ENCODE measurements around the gene CCDC57.
"Not testable (repeated sequence)": the region's sequence is repeated elsewhere in the genome, so short reads cannot be mapped to it uniquely, and the experiment has no call there.

Gene CCDC57

DNA sequence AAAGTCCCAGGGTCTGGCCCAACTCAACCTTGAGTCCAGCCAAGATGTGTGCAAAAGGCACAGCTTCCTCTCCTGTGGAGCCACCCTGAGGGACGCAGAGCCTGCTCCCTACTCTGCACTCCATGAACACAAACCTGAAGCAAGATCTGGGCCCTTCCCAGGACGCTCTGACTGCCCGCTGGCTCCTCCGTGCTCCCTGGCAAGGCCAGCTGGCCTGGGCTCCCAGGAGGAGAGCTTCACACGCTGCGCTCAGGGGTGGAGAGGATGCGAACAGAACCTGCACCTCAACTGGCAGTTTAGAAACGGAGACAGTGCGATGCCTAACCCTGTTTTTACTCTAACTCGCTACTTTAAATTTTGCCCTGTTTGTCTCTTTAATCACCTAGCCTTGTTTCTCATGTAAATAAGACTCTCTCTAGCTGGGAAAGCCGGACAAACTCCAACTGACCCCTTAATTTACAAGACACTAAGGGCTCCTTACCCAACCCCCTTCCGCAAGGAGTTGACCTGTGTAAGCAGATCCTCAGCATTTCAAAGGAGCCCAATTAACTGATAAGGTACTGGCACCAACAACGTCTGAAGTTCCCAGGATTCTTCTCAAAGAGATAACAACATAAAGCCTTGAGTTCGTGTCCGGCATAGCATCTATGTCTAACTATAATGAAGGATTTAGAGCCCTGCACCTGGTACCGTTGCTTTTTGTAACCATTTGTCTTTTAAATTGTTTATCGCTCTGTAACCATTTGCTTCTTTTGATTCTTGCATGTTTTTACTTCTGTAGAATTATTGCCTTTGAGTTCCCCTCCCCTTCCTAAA lies 38.4 kb downstream of the CCDC57 start:
- ATAC-seq = not testable (repeated sequence)

DNA sequence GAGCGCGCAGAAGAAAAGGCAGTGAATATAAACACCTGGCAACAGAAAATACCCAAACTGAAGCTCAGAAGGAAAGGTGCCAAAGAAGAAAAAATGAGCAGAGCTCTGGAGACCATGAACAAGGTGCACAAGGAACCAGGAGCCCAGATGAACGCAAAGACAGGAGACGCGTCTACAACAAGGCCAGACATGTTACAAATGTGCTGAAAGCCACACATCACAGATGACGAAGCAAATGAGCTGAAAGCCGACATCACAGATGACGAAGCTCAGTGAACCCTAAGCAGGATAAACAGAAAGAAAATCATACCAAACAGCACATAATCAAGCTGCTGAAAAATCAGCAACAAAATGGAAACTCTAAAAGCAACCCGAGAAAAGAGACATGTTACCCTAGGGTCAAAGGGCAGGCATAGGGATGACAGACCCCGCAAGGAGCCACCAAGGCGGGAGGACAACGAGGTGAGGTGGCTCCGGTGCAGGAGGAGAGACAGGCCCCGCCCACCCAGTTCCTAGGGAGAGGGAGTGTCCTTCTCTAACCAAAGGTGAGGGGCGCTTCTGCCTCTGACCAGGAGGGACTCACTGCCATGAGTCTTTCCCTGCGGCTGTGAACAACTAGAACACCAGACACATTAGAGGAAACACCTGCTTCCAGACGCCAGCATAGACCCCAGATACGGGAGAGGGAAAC lies 39.1 kb downstream of the CCDC57 start:
- no peak for ATAC-seq

DNA sequence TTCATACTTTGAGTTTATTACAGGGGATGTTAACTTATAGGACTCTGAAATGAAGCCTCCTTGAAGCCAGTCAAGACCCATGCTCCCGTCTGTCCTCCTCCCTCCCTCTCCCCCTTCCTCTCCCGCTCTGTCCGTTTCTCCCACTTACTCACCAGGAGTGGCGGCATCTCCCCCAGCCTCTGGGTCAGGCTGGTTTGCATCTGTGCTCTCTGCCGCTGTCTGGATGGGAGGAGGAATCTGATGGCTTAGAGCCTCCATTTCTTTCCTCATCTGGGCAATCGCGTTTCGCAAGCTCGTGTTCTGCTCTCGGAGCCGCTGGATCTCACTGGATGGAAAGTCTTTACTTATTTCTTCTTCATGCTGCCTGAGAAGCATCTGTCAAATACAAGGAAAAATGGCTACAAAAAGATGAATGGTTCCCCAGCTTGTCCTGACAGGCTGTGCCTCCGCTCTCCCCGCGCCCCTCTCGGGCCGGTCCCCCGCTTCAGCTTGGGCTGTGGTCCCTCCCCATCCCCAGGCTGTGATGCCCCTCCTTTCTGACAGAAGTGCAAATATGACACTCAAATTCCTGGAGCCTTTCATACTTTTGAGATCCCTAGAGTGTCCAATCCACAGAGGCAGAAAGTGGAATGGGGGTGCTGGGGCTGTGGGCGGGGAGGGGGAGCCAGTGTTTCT lies 40.0 kb downstream of the CCDC57 start:
- no peak for ATAC-seq

DNA sequence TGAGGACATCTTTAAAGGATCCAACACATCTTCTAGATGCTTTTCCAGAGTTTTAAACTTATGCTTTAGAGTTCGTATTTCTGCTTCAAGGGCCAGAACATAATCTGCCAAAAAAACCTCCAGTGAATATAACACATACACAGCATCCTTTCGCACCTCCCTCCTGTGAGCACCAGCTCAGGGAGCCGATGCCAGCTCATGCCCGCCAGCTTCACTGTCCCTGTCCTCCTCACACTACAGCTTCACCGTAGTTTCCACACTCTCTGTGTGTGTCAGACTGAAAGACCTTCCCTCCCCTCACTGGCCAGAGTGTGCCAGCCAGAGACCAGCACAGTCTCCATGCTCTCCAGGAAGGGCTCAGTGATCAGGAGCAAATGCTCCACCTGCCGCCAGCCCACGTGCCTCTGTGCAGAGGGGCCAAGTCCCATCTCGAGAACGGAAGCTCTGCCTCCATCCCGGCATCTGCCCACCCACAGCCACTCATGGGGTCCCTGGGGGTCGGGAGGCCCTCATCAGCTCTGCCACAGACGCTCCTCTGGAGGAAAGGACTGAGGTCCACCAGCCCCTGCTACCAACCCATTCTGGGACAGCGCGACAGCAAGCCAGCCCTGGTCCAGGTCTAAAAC lies 40.8 kb downstream of the CCDC57 start:
- ATAC-seq = no peak

DNA sequence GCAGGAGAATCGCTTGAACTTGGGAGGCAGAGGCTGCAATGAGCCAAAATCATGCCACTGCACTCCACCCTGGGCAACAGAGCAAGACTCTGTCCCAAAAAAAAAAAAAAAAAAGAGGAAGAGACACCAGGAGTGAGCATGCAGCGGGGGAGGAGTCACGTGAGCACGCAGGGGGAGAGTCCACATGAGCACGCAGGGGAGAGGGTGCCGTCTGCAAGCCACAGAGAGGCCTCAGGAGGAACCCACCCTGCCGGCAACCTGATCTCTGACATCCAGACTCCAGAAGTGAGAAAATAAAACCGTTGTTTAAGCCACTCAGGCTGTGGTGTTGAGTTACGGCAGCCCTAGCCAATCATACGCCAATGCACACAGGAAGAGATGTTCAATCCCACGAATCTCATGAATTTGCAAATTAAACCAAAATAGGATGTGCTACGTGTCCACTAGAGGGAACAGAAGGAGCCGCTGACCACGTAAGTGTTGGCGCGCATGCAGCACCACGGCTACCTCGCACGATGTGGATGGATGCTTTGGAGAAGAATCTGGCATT lies 42.2 kb downstream of the CCDC57 start:
- ATAC-seq = no peak

DNA sequence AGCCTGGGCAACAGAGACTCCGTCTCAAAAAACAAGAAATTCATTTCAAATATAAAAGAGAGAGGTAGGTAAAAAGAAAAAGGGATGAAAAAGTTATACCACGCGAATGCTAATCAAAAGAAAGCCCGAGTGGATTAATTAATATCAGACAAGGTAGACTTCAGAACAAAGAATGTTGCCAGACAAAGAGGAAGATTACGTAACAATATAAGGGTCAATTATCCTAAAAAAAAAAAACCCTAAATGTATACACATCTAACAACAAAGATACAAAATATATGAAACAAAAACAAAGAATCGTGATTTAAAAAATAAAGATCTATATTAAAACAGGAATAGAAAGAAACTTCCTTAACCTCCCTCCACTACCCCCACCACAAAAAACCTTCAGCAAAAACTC lies 44.1 kb downstream of the CCDC57 start:
- no peak for ATAC-seq

DNA sequence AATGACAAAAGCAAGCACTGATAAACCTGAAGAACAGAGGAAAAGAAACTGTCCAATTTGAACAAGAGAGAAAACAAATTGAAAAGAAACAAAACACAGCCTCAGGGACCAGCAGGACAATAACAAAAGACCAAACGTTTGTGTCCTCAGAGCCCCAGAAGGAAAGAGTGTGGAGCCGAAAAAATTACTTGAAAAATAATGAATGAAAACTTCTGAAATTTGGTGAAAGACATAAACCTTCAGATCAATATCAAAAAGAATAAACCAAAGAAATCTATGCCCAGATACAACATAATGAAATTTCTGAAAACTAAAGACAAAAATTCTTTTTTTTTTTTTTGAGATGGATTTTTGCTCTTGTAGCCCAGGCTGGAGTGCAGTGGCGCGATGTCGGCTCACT lies 45.6 kb downstream of the CCDC57 start:
- no peak for ATAC-seq

DNA sequence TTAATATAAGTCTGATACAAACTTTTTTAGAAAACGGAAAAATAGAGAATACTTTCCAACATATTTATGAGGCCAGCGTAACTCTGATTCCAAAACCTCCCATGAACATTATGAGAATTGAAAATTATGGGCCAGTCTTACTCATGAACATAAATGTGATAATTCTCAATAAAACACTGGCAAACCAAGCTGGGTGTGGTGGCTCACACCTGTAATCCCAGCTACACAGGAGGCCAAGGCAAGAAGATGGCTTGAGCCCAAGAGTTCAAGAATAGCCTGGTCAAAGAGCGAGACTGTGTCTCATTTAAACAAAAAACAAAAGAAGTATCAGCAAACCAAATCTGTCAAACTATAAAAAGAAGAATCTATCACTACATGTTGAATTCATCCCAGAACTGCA lies 47.8 kb downstream of the CCDC57 start:
- no peak for ATAC-seq

DNA sequence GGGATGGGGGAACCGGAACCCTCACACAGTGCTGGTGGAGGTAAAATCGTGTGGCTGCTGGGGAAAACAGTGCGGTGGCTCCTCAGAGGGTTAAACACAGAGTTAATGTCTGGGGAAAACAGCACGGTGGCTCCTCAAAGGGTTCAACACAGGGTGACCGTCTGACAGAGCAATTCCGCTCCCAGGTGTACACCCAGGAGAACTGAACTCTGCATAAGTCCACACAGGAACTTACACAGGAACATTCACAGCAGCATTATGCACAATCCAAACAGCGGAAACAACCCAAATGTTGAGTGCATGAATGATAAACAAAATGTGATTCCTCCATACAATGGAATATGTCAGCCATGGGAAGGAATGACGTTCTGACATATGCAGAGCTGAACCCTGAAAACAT lies 51.4 kb downstream of the CCDC57 start:
- no peak for ATAC-seq

DNA sequence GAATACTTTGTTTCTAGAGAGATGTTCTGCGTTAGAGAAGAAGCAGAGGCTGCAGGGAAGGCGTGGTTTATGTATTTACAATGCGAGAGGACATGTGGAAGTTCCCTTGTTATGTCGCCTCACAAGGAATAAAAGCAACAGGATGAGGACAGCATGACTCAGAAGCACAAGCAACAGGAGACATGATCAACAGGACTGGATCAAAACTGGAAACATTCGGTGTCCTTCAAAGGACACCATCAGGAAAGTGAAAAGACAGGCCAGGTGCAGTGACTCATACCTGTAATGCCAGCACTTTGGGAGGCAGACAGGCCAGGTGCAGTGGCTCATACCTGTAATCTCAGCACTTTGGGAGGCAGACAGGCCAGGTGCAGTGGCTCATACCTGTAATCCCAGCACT lies 52.6 kb downstream of the CCDC57 start:
- no peak for ATAC-seq

DNA sequence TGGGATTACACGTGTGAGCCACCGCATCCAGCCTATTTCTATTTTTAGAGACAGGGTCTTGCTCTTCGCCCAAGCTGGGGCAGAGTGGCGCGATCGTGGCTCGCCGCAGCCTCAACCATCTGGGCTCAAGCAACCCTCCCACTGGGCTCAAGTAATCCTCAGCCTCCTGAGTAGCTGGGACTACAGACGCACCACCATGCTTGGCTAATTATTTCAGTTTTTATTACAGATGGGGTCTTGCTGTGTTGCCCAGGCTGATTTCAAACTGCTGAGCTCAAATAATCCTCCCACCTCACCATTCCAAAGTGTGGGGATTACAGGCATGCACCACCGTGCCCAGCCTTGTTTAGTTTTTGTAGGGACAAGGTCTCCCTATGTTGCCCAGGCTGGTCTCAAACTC lies 53.8 kb downstream of the CCDC57 start:
- no peak for ATAC-seq

DNA sequence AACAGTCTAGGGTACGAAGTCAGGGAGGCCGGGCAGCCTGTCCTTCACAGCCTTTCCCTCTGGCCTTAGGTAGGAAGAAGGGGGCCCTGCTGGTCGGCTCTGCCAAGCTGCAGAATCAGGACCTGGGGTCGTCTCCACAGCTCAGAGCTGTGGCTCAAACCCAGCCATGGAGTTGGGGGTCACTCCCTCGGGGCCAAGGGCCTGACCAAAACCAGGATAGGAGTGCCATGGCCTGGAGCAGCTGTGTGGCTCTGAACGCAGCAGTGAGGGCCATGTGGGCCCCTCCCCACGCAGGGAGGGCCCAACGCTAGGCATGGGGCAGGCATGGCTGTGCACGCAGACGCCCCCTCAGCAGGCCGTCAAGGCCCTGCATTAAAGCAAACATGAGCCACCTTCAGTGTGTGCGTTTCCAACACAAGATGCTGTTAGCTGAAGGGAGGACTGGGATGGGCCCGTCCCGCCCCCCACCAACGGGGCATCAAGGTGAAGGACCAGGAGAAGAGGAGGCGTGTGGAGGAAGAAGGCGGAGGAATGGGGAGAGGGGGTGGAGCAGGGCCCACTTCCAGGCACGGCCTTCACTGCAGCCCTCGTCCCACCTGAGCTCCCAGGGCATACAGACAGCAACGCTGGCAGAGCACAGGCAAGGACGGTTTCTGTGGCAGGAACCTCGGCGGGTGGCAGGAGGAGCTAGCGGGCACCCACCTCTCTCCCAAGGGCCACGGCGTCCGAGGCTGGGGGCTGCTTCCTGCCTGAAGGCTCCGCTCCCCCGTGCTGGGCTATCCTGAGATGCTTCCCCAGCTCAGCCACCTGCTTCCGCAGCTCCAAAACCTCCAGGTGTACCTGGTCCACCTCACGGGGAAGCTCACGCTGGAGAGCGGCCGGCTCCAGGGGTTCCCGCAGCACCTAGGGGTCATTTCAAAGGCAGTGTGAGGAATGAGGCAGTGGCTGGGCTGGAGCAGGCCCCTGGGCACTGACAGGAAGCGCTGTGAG lies 55.3 kb downstream of the CCDC57 start:
- ATAC-seq = no peak

DNA sequence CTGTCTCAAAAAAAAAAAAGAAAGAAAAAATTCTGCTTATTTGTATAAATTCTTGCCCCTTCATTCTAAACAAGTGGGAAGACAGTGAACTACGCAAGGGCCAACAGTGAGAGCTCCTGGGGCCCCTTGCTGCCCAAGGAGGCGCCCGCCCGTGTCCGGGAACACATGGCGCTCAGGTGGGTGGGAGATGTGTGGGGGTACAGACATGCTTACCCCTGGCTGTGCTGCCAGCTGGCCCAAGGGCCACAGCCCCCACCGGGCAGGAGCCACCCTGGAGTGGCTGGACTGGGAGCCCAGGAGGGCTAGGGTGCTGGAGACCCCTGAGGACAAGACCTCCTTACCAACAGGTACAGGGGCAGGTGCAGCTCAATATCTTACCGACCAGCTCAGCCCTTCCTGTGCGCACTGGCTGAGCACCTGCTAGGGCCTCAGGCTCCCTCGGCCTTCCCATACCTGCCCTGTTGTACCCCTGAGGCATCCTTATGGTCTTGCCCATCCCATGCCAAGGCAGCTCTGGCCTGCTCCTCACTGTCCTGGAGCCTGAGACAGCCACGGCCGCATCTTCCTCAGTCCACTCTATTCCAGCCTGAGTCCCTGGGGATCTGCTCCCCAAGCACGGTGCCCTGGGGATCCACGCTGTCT lies 56.2 kb downstream of the CCDC57 start:
- ATAC-seq = no peak

DNA sequence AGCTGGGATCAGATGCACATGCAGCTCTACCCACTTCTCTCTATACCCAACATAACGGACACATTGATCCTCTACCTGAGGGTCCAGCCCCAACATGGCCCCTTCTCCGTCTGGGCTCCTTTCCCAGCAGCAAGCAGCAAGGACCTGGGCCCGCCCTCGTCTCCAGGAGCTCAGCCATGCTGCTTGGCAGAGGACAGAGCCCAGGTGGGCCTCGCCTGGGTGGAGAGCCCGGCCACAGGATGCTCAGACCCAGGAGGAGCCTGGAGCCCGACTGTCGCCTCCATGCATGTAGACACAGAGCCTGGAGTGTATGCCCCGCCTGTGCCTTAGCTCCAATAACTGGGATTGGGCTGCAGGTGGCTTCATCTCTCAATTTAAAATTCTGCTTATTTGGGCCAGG lies 57.0 kb downstream of the CCDC57 start:
- no peak for ATAC-seq

DNA sequence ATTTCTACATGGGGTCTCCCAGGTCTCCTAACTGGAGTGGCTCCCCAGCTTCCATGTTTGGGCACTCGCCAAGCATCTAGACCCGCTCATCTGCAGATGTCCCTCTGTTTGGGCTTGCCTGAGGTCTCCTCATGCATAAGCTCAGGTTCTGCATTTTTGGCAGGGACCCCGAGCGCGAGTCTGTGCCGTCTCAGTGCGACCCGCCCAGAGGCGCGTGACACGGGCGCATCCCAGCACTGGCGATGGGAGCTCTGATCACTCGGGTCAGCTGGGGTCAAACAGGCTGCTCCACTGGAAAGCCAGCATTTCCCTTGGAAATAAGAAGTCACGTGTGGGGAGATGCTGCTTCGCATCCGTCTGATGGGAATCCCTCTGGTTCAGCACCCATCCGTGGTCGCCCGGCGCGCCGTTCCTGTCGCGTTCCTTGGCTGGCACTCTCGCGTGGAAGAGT lies 57.7 kb downstream of the CCDC57 start:
- ATAC-seq = no peak

DNA sequence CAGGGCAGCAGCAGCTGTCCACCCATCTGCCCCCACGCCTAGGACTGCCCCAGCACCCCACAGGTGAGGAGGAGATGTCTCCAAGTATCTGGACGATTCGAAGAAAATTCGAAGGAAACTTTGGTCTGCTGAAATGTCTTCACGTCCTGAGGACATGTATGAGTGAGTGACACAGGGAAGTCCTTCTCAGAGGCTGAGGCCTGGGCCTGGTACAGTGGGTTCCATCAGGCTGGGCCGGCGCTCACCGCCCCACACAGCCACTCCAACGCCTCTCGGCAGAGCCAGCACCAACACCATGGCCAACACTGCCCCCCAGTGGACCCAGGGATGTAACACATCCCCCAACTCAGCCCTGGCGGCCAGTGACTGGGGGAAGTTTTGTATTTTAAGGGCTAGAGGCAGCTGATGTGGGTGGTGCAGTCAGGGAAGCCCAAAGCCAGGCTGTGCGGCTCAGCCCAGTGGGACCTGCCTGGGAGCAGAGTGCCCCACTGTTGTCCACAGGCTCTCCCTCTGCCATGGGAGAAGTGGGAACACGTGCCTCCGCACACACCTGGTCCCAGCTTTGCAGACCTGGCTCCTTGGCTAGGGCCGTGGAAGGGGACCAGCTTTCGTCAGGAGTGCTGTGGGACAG lies 58.8 kb downstream of the CCDC57 start:
- peak; percentile 92 to 93 for ATAC-seq

DNA sequence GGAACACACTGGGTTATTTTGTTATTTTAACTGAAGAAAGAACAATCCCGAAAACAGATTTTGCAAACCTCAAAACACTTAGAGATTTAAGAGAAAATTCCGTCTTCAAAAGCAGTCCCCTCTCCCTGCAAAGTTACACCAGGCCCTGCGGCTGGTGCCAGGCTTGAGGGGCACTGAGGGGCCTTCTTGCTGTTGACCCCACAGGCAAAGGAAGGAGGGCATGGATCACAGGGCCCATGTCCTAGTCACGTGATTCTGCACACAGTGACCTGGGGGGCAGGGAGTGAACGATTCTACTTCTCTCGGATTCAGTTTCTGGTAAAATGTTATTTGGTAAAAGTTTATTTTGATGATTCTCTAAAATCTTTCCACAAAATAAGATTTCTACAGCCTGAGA lies 59.3 kb downstream of the CCDC57 start:
- ATAC-seq = no peak

DNA sequence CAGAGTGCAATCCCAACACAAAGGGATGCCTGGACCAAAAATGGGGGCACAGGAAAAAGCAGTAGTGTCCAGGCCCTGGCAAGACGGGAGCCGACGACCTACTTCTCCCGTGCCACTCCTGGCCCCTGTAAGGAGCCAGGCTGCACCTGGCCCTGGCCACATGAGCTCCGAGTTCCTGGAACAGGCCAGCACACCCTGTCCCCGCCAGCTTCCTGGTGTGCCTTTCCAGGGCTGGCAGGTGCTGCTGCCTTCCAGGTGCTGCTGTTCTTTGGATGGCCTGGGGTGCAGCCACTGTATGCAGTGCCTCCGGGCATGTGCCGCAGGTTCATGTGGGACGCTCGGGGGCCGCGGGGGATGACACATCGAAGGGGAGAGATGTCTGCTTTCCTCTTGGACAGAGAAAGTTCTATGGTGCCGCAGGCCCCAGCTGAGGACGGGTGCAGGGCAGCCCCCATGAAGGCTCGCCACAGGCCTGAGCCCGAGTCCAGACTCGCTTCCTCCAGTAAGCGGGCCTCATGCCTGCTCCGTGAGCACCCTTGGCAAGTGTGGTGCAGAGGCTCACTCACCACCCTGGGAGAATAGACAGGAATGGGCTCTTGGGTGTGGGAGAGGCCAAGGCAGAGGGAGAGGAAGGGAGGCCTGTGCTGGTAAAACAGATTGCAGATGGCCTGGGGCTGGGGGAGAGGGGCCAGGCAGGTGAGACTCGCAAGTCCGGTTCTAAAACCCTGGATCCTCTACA lies 59.9 kb downstream of the CCDC57 start:
- no peak for ATAC-seq

DNA sequence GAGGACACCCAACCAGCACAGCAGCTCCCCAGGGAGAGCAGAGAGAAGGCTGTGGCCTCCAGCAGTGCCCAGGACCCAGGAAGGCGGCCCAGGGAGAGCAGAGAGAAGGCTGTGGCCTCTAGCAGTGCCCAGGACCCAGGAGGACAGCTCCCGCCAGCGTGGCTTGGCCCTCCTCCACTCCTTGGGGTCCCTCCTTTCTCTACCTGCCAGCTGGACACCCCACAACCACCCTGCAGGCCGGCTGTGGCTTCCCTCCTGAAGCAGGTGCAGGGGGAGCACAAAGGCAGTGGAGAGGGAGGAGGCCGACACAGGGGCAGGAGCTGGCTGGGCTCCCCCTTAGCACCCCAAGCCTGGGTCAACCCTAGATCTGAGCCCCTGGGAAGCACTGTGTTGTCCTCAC lies 60.5 kb downstream of the CCDC57 start:
- ATAC-seq = no peak

Data from activated CD4-positive, CD25-positive, alpha-beta regulatory T cell treated with anti-CD3 and anti-CD28 coated beads, Interleukin-2, amount 50 U/mL, for 24 hours (primary cell).